ENCODE data around the gene NME9. TPM values are rescaled to one million over a fixed set of nuclear protein-coding genes. Genes with fewer than 3 reads are reported as not detected.

The NME9 gene
- total RNA-seq, 2 donors from 2014 or later: 0.40 to 1.3 TPM

- peaks cover 30% of the 10 kb centered on the region for H3K36me3 Mint-ChIP-seq (ENCODE audit: low read depth)
- no peak for TF ChIP-seq CTCF (conservative IDR thresholded peaks at IDR 0.05)
Observed at GRCh38 chr3:138267083-138267482, 62.6 kb downstream of the NME9 start.

GRCh38 chr3:138265745-138266144 is 63.9 kb downstream of the NME9 start:
- Mint-ChIP-seq H3K4me3 (no peak overlapping the region), H3K27ac (no peak overlapping the region), H3K4me1 (no peaks in the 10 kb centered on the region), H3K27me3 (ENCODE audit: insufficient read depth) (no peaks in the 10 kb centered on the region), H3K36me3 (ENCODE audit: low read depth) (peaks cover 21% of the 10 kb centered on the region), H3K9me3 (no peaks in the 10 kb centered on the region)
- no peaks in the 10 kb centered on the region for H3K9me3 ChIP-seq (ENCODE audit: control insufficient read depth, low read length)
- H3K27ac ChIP-seq (ENCODE audit: low read depth, low read length): no peak overlapping the region
- no peak overlapping the region for H3K9ac ChIP-seq (ENCODE audit: extremely low read depth, low read length, poor library complexity, severe bottlenecking)
- no peaks in the 10 kb centered on the region for H3K4me1 ChIP-seq (ENCODE audit: control insufficient read depth, insufficient read depth, low read length)
- WGBS, 2 experiments (ENCODE audit: insufficient coverage in 1 of 2, insufficient read length in 1 of 2): 86 to 96% methylated on average over 1 of the region's 1 CpG
- DNase-seq: no peak
- H3K4me3 ChIP-seq (ENCODE audit: low read length): no peak overlapping the region
- H3K27me3 ChIP-seq (ENCODE audit: control insufficient read depth, insufficient read depth, low read length, poor library complexity, severe bottlenecking): no peaks in the 10 kb centered on the region
- no peak for TF ChIP-seq CTCF (conservative IDR thresholded peaks at IDR 0.05)
- peaks cover 50% of the 10 kb centered on the region for H3K36me3 ChIP-seq (ENCODE audit: control insufficient read depth, insufficient read depth, low read length)

More at GRCh38 chr3:138267083-138267482, 62.6 kb downstream of the NME9 start:
- no peak overlapping the region for H3K27ac Mint-ChIP-seq
- no peak overlapping the region for H3K4me3 ChIP-seq (ENCODE audit: low read length)
- H3K27ac ChIP-seq (ENCODE audit: low read depth, low read length): no peak overlapping the region
- H3K36me3 ChIP-seq (ENCODE audit: control insufficient read depth, insufficient read depth, low read length): peaks cover 53% of the 10 kb centered on the region
- H3K27me3 ChIP-seq (ENCODE audit: control insufficient read depth, insufficient read depth, low read length, poor library complexity, severe bottlenecking): no peaks in the 10 kb centered on the region
- 97 to 100% methylated on average over 1 to 3 of the region's 3 CpGs for WGBS, 2 experiments (ENCODE audit: insufficient coverage in 1 of 2, insufficient read length in 1 of 2)
- H3K4me1 ChIP-seq (ENCODE audit: control insufficient read depth, insufficient read depth, low read length): no peaks in the 10 kb centered on the region
- no peaks in the 10 kb centered on the region for H3K4me1 Mint-ChIP-seq
- no peak overlapping the region for H3K9ac ChIP-seq (ENCODE audit: extremely low read depth, low read length, poor library complexity, severe bottlenecking)
- no peaks in the 10 kb centered on the region for H3K9me3 Mint-ChIP-seq
- H3K9me3 ChIP-seq (ENCODE audit: control insufficient read depth, low read length): no peaks in the 10 kb centered on the region
- no peak for DNase-seq
- no peaks in the 10 kb centered on the region for H3K27me3 Mint-ChIP-seq (ENCODE audit: insufficient read depth)
- H3K4me3 Mint-ChIP-seq: no peak overlapping the region

GRCh38 chr3:138263104-138263503 is 66.5 kb downstream of the NME9 start:
- H3K4me1 Mint-ChIP-seq: no peaks in the 10 kb centered on the region
- peak; percentile 62 for TF ChIP-seq CTCF (conservative IDR thresholded peaks at IDR 0.05)
- peaks cover 34% of the 10 kb centered on the region for H3K36me3 ChIP-seq (ENCODE audit: control insufficient read depth, insufficient read depth, low read length)
- H3K27ac Mint-ChIP-seq: no peak overlapping the region
- no peak overlapping the region for H3K4me3 ChIP-seq (ENCODE audit: low read length)
- 69 to 86% methylated on average over 2 of the region's 2 CpGs for WGBS, 2 experiments (ENCODE audit: insufficient coverage in 1 of 2, insufficient read length in 1 of 2)
- no peak for DNase-seq
- no peaks in the 10 kb centered on the region for H3K4me1 ChIP-seq (ENCODE audit: control insufficient read depth, insufficient read depth, low read length)
- no peak overlapping the region for H3K27ac ChIP-seq (ENCODE audit: low read depth, low read length)
- no peaks in the 10 kb centered on the region for H3K9me3 ChIP-seq (ENCODE audit: control insufficient read depth, low read length)
- peaks cover 13% of the 10 kb centered on the region for H3K36me3 Mint-ChIP-seq (ENCODE audit: low read depth)
- no peak overlapping the region for H3K4me3 Mint-ChIP-seq
- no peaks in the 10 kb centered on the region for H3K27me3 ChIP-seq (ENCODE audit: control insufficient read depth, insufficient read depth, low read length, poor library complexity, severe bottlenecking)
- H3K9ac ChIP-seq (ENCODE audit: extremely low read depth, low read length, poor library complexity, severe bottlenecking): no peak overlapping the region
- no peaks in the 10 kb centered on the region for H3K9me3 Mint-ChIP-seq
- no peaks in the 10 kb centered on the region for H3K27me3 Mint-ChIP-seq (ENCODE audit: insufficient read depth)

All from endodermal cell (in vitro differentiated cells).